Neural crest cell (in vitro differentiated cells): Measurements from ENCODE around the gene KCNE4. TPM values are rescaled to one million over a fixed set of nuclear protein-coding genes. Genes with fewer than 3 reads are reported as not detected.

Experiments
- DNase-seq: peaks from one replicate; pipeline ENCODE4 v3.0.0; 2021; ENCODE audit warnings: low read depth, mixed read lengths, low spot score
- H3K27ac Mint-ChIP-seq: one replicate; pipeline ENCODE4 v1.8.0; 2021; ENCODE audit warnings: mild to moderate bottlenecking, mixed read lengths; ENCODE audit not compliant: unreplicated experiment
- H3K27me3 Mint-ChIP-seq: 2 replicates; pipeline ENCODE4 v1.8.0; 2021; ENCODE audit warnings: low read depth, mild to moderate bottlenecking, mixed read lengths
- H3K36me3 Mint-ChIP-seq: 2 replicates; pipeline ENCODE4 v1.8.0; 2021; ENCODE audit warnings: low read depth, mild to moderate bottlenecking, mixed read lengths
- H3K4me1 Mint-ChIP-seq: 2 replicates; pipeline ENCODE4 v1.8.0; 2021; ENCODE audit warnings: mixed read lengths
- H3K4me3 Mint-ChIP-seq: one replicate; pipeline ENCODE4 v1.8.0; 2021; ENCODE audit warnings: mild to moderate bottlenecking, mixed read lengths
- H3K9me3 Mint-ChIP-seq: 2 replicates; pipeline ENCODE4 v1.8.0; 2021; ENCODE audit warnings: mixed read lengths
- total RNA-seq: library from RNA; stranded (reverse); gene quantifications from 2 replicates; pipeline ENCODE4 v1.2.1, GENCODE V29; 2021
- TF ChIP-seq, protein P1 (sequence below): fragments of 200-600 bp; sonication (generic); conservative IDR thresholded peaks from 2 replicates; pipeline ENCODE4 v1.5.0; 2021; ENCODE audit warnings: antibody characterized with exemption, mild to moderate bottlenecking

KCNE4 gene
- total RNA-seq, 1 donor from 2014 or later: 0.09 TPM

DNA sequence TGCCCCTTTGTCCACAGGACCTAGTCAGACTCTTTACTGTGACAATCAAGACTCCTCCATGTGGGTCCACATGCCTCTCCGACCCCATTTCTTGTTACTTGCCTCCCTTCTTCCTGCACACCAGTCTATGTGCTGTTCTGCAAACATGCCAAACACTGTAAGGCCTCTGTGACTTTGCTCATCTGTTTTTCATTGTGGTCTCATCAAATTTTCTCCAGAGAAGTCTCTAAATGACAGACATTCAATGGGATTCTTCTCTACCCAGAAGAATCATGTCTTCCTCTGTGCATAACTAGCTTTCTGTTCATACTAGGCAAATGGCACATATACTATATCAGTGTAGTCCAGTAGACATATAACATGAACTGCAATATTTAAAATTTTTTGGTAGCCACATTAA, 43.0 kb upstream of the KCNE4 start:
- H3K27ac Mint-ChIP-seq: no peak overlapping the region
- DNase-seq: no peak
- H3K27me3 Mint-ChIP-seq: no peaks in the 10 kb centered on the region
- TF ChIP-seq, protein P1, sequence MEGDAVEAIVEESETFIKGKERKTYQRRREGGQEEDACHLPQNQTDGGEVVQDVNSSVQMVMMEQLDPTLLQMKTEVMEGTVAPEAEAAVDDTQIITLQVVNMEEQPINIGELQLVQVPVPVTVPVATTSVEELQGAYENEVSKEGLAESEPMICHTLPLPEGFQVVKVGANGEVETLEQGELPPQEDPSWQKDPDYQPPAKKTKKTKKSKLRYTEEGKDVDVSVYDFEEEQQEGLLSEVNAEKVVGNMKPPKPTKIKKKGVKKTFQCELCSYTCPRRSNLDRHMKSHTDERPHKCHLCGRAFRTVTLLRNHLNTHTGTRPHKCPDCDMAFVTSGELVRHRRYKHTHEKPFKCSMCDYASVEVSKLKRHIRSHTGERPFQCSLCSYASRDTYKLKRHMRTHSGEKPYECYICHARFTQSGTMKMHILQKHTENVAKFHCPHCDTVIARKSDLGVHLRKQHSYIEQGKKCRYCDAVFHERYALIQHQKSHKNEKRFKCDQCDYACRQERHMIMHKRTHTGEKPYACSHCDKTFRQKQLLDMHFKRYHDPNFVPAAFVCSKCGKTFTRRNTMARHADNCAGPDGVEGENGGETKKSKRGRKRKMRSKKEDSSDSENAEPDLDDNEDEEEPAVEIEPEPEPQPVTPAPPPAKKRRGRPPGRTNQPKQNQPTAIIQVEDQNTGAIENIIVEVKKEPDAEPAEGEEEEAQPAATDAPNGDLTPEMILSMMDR: no peak
- peaks cover 8% of the 10 kb centered on the region for H3K36me3 Mint-ChIP-seq
- H3K9me3 Mint-ChIP-seq: peaks cover 13% of the 10 kb centered on the region
- no peak overlapping the region for H3K4me3 Mint-ChIP-seq
- peaks cover 3% of the 10 kb centered on the region for H3K4me1 Mint-ChIP-seq

DNA sequence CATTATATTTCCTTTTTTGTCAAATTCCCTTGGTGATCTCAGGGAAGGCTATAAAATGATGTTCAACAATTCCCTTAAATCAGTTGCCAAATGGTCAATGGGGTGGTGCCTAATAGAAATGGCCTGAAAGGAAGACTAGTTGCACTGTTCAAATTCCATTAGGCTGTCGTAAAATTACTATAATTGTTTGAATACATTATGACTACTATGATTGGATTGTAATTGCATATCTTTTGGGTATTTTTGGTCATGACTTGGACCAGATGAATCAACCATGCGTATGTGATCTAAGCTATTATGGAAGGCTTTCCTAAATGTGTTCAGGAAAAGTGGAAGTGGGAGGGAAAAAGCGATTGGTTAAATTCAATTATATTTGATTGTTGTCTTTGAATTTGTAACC, 41.3 kb upstream of the KCNE4 start:
- Mint-ChIP-seq H3K27me3 (no peaks in the 10 kb centered on the region), H3K36me3 (peaks cover 8% of the 10 kb centered on the region), H3K4me1 (peaks cover 3% of the 10 kb centered on the region), H3K4me3 (no peak overlapping the region), H3K9me3 (peaks cover 13% of the 10 kb centered on the region), H3K27ac (no peak overlapping the region)
- TF ChIP-seq, protein P1: no peak
- no peak for DNase-seq

DNA sequence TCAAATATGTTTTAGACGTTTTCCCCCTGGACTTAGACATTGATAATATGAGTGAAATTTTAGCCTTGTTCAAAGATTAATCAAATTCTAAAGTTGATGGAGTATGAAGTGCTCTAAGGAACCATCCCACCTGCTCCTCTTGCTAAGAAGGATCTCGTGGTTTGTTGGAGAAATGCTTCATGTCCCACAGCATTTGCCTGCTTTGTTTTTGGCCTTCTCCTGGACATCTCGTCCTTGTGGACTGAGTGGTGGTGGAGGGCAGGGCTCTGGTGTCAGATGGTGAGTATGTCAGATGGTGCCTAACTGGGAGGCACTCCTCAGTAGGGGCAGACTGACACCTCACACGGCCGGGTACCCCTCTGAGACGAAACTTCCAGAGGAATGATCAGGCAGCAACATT, 39.7 kb upstream of the KCNE4 start:
- Mint-ChIP-seq H3K4me1 (peaks cover 3% of the 10 kb centered on the region), H3K27ac (no peak overlapping the region), H3K9me3 (peaks cover 12% of the 10 kb centered on the region), H3K36me3 (peaks cover 8% of the 10 kb centered on the region), H3K27me3 (no peaks in the 10 kb centered on the region), H3K4me3 (no peak overlapping the region)
- DNase-seq: no peak
- TF ChIP-seq, protein P1: no peak

DNA sequence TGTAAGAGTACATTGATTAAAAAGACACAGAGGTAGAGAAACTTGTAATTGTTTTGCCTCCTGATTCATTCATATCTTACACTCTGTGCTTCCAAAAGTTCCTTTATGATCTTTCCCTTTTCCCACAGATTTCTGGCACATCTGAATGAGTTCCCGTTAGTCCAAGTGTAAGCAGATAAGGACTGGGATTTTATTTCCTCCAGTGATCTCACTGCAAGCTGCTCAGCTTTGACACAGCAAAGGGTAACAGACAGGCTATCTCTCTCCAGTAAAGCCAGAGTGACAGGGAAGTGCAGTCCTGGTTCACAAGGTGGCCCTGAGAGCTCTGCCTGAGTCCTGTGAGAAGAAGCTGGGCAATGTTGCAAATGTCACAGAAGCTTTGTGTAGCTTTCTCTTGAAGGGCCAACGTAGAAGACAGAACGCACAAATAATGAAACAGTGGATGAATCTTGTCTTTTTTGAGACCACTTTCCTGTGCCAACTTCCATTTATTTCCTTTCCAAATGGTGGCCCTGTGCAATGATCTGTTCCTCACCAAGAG, 32.5 kb upstream of the KCNE4 start:
- Mint-ChIP-seq H3K36me3 (peaks cover 5% of the 10 kb centered on the region), H3K9me3 (peaks cover 11% of the 10 kb centered on the region), H3K27me3 (no peaks in the 10 kb centered on the region), H3K4me1 (peaks cover 17% of the 10 kb centered on the region), H3K4me3 (no peak overlapping the region), H3K27ac (no peak overlapping the region)
- TF ChIP-seq, protein P1: no peak
- DNase-seq: no peak

DNA sequence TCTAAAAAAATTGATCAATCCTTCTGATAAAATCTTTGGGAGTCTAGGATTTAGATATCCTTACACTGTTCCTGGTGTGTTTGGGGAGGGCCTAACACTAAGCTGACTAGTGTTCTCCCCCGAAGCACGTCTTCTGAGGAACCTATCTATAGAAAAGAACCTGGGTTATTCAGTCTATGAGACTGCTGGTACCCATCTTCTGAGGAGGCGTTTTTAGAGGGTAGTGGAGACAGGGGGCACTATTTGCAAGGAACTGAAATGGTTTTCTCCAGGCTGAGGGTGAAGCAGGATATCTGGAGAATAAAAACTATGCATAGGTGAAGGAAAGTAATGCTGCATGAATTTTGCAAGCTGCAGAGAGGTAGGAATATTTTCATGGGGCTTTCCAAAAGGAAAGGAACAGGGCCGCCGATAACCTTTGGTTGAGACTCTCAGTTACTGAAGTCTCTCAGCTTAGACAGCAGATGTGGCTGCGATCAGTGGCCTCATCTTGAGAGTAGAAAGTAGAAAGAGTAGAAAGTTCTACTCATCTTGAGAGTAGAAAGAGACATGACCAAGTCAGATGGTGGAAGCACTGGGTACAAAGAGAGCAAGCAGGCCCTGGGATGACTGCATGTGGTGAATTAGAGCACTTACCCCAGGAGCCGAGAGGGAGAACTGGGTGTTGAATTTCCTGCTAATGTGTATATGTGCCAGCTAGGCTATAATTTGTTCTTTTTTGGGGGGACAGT, 31.8 kb upstream of the KCNE4 start:
- Mint-ChIP-seq H3K27me3 (no peaks in the 10 kb centered on the region), H3K4me1 (peaks cover 17% of the 10 kb centered on the region), H3K36me3 (peaks cover 5% of the 10 kb centered on the region), H3K4me3 (no peak overlapping the region), H3K27ac (no peak overlapping the region), H3K9me3 (peaks cover 11% of the 10 kb centered on the region)
- TF ChIP-seq, protein P1: no peak
- DNase-seq: no peak
